ENCODE measurements around the gene GPR137B. TPM values are rescaled to one million over a fixed set of nuclear protein-coding genes. Genes with fewer than 3 reads are reported as not detected.

The GPR137B gene
- total and polyA plus RNA-seq, 4 donors, result 2.2 to 8.6 (median 5.3) TPM

GRCh38 chr1:236167578-236167977 is 25.2 kb downstream of the GPR137B start (continued):
- TF ChIP-seq REST (IDR thresholded peaks at IDR 0.05), result no peak
- TF ChIP-seq, protein P1, sequence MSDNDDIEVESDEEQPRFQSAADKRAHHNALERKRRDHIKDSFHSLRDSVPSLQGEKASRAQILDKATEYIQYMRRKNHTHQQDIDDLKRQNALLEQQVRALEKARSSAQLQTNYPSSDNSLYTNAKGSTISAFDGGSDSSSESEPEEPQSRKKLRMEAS (IDR thresholded peaks at IDR 0.05), result no peak
- TF ChIP-seq SP1 (IDR thresholded peaks at IDR 0.05), result no peak

DNA sequence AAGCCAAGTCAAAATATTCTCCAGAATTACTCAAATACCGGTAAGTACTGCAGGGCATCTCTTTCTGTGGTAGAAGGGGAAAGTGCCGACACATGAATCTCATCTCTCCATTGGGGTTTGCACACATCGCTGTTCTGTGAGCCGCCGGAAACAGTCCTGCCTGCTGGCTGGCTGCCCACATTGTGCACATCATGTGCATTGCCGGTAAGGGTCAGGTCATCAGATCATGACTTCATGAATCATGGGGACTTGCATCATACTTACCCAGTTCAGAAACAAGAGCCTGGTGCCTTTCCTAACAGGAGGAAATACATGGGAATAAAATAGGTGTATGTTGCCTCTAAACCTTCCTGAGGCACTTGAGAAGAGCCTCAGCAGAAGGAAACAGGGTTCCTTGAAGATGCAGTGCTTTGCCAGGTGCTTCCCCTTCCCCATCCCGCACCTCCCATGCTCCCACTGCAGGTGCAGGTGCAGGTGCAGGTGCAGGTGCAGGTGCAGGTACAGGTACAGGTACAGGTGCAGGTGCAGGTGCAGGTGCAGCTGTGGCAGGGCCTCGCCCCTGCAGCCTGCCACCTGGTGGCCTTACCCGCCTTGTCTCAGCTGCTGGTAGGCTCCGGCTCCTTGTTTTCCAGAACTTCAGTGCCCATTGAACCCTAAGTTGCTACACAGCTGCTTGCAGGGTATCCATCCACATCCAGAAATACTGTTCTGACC is 26.5 kb downstream of the GPR137B start:
- no peak for DNase-seq (ENCODE audit: low spot score)
- Histone ChIP-seq H3K27ac (ENCODE audit: low read depth in 1 of 2, low read length in 2 of 2) (peak overlapping the region in 1 of 2 donors; percentile 14), H3K4me3 (ENCODE audit: low read depth in 1 of 3, low read length in 3 of 3) (no peak overlapping the region), H3K4me1 (ENCODE audit: control insufficient read depth in 4 of 4, insufficient read depth in 4 of 4, low read length in 3 of 4) (peaks cover 0 to 4% (median 0%) of the 10 kb centered on the region in 4 donors), H3K9me3 (ENCODE audit: control insufficient read depth in 4 of 4, low read length in 3 of 4) (no peaks in the 10 kb centered on the region), H3K36me3 (ENCODE audit: control insufficient read depth in 4 of 4, insufficient read depth in 3 of 4, low read depth in 1 of 4, low read length in 3 of 4) (no peaks in the 10 kb centered on the region), H3K9ac (ENCODE audit: low read depth in 1 of 2, low read length in 2 of 2) (no peak overlapping the region), H3K27me3 (ENCODE audit: control insufficient read depth in 4 of 4, insufficient read depth in 4 of 4, low read length in 3 of 4) (no peaks in the 10 kb centered on the region)
- 76% methylated on average over 10 of the region's 10 CpGs for WGBS
- TF ChIP-seq FOXA2 (IDR thresholded peaks at IDR 0.05), result no peak
- TF ChIP-seq, protein P1 (IDR thresholded peaks at IDR 0.05), result no peak
- no peak for TF ChIP-seq ZBTB33 (IDR thresholded peaks at IDR 0.05)
- peak; percentile 73 for TF ChIP-seq NR2F2 (IDR thresholded peaks at IDR 0.05)
- TF ChIP-seq HNF4A (conservative IDR thresholded peaks at IDR 0.05), result peak in 1 of 2 donors; percentile 22
- TF ChIP-seq RAD21 (IDR thresholded peaks at IDR 0.05), result no peak
- TF ChIP-seq JUND (IDR thresholded peaks at IDR 0.05), result peak in 1 of 2 donors; percentile 75
- TF ChIP-seq, protein P2, sequence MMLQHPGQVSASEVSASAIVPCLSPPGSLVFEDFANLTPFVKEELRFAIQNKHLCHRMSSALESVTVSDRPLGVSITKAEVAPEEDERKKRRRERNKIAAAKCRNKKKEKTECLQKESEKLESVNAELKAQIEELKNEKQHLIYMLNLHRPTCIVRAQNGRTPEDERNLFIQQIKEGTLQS (IDR thresholded peaks at IDR 0.05), result peak; percentile 18
- peak in 1 of 2 donors; percentile 39 for TF ChIP-seq RXRA (IDR thresholded peaks at IDR 0.05)

DNA sequence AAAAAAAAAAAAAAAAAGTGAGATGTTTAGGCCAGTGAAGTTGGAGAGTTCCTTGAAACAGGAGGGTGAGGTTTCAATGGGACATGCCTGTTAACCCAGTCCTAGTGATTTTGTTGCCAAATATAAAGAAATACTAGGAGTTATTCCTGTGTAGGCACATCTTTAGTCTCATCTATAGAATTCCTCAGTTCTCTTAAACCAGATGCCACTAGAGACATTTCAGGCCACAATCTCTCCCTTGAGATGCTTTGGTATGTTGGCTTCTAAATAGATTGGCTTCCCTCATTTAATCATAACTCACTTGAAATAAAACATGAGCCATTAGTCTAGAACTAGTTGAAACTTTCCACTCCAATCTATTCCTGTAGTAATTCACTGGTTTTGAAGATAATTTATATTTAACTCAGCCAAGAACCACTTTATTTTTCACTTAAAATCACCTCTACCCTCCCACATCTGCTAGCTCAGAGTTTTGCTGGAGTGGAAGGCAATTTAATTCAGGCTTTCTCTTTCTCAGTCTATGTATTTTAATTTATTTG is 29.8 kb downstream of the GPR137B start:
- Histone ChIP-seq H3K27ac (ENCODE audit: low read depth in 1 of 2, low read length in 2 of 2) (no peak overlapping the region), H3K27me3 (ENCODE audit: control insufficient read depth in 4 of 4, insufficient read depth in 4 of 4, low read length in 3 of 4) (no peaks in the 10 kb centered on the region), H3K36me3 (ENCODE audit: control insufficient read depth in 4 of 4, insufficient read depth in 3 of 4, low read depth in 1 of 4, low read length in 3 of 4) (no peaks in the 10 kb centered on the region), H3K4me1 (ENCODE audit: control insufficient read depth in 4 of 4, insufficient read depth in 4 of 4, low read length in 3 of 4) (peaks cover 0 to 3% (median 0%) of the 10 kb centered on the region in 4 donors), H3K9me3 (ENCODE audit: control insufficient read depth in 4 of 4, low read length in 3 of 4) (no peaks in the 10 kb centered on the region), H3K9ac (ENCODE audit: low read depth in 1 of 2, low read length in 2 of 2) (no peak overlapping the region), H3K4me3 (ENCODE audit: low read depth in 1 of 3, low read length in 3 of 3) (no peak overlapping the region)
- no peak for DNase-seq (ENCODE audit: low spot score)
- TF ChIP-seq FOXA1 (IDR thresholded peaks at IDR 0.05) (no peak), CTCF (IDR thresholded peaks at IDR 0.05; ENCODE audit: low read depth, low read length, missing input control) (no peak), FOXA2 (IDR thresholded peaks at IDR 0.05) (no peak), HNF4A (conservative IDR thresholded peaks at IDR 0.05) (no peak), REST (IDR thresholded peaks at IDR 0.05) (no peak), SP1 (IDR thresholded peaks at IDR 0.05) (no peak), YY1 (IDR thresholded peaks at IDR 0.05) (no peak), RAD21 (IDR thresholded peaks at IDR 0.05) (no peak), EGR1 (IDR thresholded peaks at IDR 0.05; ENCODE audit: low read depth in 2 of 2) (no peak), RXRA (IDR thresholded peaks at IDR 0.05) (no peak), JUND (IDR thresholded peaks at IDR 0.05) (no peak)
- TF ChIP-seq, protein P1 (IDR thresholded peaks at IDR 0.05), result no peak
